ENCODE measurements around the gene TDP1.

- no peak for TF ChIP-seq CTCF (conservative IDR thresholded peaks at IDR 0.05; ENCODE audit: low read depth, low read length)
- no peak for TF ChIP-seq USF2 (IDR thresholded peaks at IDR 0.05; ENCODE audit: low read depth, low read length)
Measured at GRCh38 chr14:89988787-89989186, 33.1 kb downstream of the TDP1 start.
